ENCODE data around the gene AADAC.
"Not testable (repeated sequence)": the region's sequence is repeated elsewhere in the genome, so short reads cannot be mapped to it uniquely, and the experiment has no call there.

Gene AADAC

GRCh38 chr3:151859905-151860304 is 46.0 kb downstream of the AADAC start:
- no peak for DNase-seq

- DNase-seq = peak; percentile 50
Measured at GRCh38 chr3:151863611-151864010, 49.7 kb downstream of the AADAC start.

GRCh38 chr3:151864423-151865101 is 50.6 kb downstream of the AADAC start:
- DNase-seq = peak; percentile 78

- DNase-seq = no peak
Measured at GRCh38 chr3:151866711-151867410, 52.9 kb downstream of the AADAC start.

- no peak for DNase-seq
Measured at GRCh38 chr3:151867666-151868065, 53.8 kb downstream of the AADAC start.

GRCh38 chr3:151869181-151869580 is 55.3 kb downstream of the AADAC start:
- no peak for DNase-seq

GRCh38 chr3:151871639-151872468 is 57.9 kb downstream of the AADAC start:
- DNase-seq = no peak

- DNase-seq = no peak
Measured at GRCh38 chr3:151873398-151873797, 59.5 kb downstream of the AADAC start, which contains the start of gene SUCNR1. TSS of gene SUCNR1 (plus strand) at chr3:151873643. CDS start at chr3:151879893, 6,250 bp downstream.

GRCh38 chr3:151874079-151874478 is 60.2 kb downstream of the AADAC start:
- DNase-seq = not testable (repeated sequence)

- no peak for DNase-seq
Measured at GRCh38 chr3:151875759-151876158, 61.8 kb downstream of the AADAC start.

GRCh38 chr3:151877269-151877668 is 63.4 kb downstream of the AADAC start:
- no peak for DNase-seq

All from NCI-H226 (cell line).